ENCODE data around the gene MYO1B. TPM values are rescaled to one million over a fixed set of nuclear protein-coding genes. Genes with fewer than 3 reads are reported as not detected.

MYO1B gene
- total RNA-seq, 2 donors from 2014 or later: 74.7 to 79.4 TPM

DNA sequence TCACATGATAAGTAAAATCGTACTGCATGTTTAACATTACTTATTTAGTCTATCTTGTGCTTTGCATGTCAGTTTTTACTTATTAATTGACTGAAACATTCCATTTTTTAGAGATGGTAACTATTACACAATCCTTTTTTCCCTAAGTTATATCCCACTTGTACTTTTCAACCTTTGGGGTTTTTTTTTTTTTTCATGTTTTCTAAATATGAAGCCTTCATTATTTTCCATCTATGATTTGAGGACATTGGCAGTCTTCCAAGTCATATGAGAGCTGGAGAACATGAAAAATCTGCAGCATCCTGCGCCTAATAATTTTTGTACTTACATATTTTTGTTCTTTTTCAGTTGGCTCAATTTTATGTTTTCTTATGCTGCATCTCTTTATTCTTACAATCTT is 113.9 kb downstream of the MYO1B start:
- DNase-seq (ENCODE audit: low spot score): no peak

DNA sequence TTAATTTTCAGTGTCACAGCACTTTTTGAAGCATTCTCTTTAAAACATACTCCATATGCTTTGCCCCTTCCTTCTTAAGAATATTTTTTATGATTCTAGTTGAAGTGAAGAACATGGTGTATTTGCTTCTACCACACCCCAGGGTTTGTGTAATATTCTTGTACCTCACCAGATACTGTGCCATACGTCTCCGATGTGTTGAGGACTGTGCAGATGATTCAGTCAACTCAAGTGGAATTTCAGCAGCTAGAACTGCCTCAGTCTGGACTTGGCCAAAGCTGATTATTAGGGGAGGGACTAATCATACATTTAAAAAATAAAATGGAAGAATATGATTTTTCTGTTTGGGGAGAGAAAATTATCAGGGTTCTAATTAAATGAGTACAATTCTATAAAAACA is 115.7 kb downstream of the MYO1B start:
- Histone ChIP-seq H3K27me3 (replicated peaks; ENCODE audit: insufficient read depth) (no peaks in the 10 kb centered on the region), H3K27ac (no peak overlapping the region), H3K9me3 (no peaks in the 10 kb centered on the region), H3K36me3 (no peaks in the 10 kb centered on the region), H3K4me3 (no peak overlapping the region), H3K4me1 (ENCODE audit: control insufficient read depth in 1 of 2, low read depth in 2 of 2) (peaks cover 18 to 36% of the 10 kb centered on the region in 2 donors)
- DNase-seq (ENCODE audit: low spot score): no peak
- ATAC-seq (ENCODE audit: insufficient number of reproducible peaks, low FRiP score, low read depth): no peak
- TF ChIP-seq, protein P1, sequence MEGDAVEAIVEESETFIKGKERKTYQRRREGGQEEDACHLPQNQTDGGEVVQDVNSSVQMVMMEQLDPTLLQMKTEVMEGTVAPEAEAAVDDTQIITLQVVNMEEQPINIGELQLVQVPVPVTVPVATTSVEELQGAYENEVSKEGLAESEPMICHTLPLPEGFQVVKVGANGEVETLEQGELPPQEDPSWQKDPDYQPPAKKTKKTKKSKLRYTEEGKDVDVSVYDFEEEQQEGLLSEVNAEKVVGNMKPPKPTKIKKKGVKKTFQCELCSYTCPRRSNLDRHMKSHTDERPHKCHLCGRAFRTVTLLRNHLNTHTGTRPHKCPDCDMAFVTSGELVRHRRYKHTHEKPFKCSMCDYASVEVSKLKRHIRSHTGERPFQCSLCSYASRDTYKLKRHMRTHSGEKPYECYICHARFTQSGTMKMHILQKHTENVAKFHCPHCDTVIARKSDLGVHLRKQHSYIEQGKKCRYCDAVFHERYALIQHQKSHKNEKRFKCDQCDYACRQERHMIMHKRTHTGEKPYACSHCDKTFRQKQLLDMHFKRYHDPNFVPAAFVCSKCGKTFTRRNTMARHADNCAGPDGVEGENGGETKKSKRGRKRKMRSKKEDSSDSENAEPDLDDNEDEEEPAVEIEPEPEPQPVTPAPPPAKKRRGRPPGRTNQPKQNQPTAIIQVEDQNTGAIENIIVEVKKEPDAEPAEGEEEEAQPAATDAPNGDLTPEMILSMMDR (IDR thresholded peaks at IDR 0.05): no peak

More for the DNA sequence above, 113.9 kb downstream of the MYO1B start:
- Histone ChIP-seq H3K36me3 (no peaks in the 10 kb centered on the region), H3K4me3 (no peak overlapping the region), H3K27ac (no peak overlapping the region), H3K27me3 (replicated peaks; ENCODE audit: insufficient read depth) (no peaks in the 10 kb centered on the region), H3K9me3 (no peaks in the 10 kb centered on the region), H3K4me1 (ENCODE audit: control insufficient read depth in 1 of 2, low read depth in 2 of 2) (peaks cover 13 to 21% of the 10 kb centered on the region in 2 donors)
- TF ChIP-seq, protein P1 (IDR thresholded peaks at IDR 0.05): no peak
- no peak for ATAC-seq (ENCODE audit: insufficient number of reproducible peaks, low FRiP score, low read depth)

DNA sequence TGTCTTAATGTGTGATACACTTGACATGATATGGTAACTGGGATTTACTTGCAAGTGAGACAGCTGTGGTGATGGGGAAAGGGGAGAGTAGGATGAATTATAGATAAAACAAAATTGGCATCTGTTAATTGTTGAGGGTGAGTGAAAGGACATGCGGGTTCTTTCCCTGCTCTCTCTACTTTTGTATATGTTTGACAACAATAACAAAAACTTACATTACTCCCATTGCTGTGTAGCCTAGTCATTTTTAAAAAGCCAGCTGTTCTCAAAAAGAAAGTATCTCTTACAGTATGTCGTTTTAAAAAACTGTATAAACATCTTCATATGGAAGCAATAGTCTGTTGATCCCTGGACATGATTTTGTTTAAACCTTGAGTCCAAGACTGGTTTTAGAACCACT is 117.6 kb downstream of the MYO1B start:
- Histone ChIP-seq H3K4me1 (ENCODE audit: control insufficient read depth in 1 of 2, low read depth in 2 of 2) (peaks cover 30 to 51% of the 10 kb centered on the region in 2 donors), H3K27ac (no peak overlapping the region), H3K27me3 (replicated peaks; ENCODE audit: insufficient read depth) (no peaks in the 10 kb centered on the region), H3K4me3 (no peak overlapping the region), H3K36me3 (no peaks in the 10 kb centered on the region), H3K9me3 (no peaks in the 10 kb centered on the region)
- no peak for ATAC-seq (ENCODE audit: insufficient number of reproducible peaks, low FRiP score, low read depth)
- TF ChIP-seq, protein P1 (IDR thresholded peaks at IDR 0.05): no peak
- no peak for DNase-seq (ENCODE audit: low spot score)

DNA sequence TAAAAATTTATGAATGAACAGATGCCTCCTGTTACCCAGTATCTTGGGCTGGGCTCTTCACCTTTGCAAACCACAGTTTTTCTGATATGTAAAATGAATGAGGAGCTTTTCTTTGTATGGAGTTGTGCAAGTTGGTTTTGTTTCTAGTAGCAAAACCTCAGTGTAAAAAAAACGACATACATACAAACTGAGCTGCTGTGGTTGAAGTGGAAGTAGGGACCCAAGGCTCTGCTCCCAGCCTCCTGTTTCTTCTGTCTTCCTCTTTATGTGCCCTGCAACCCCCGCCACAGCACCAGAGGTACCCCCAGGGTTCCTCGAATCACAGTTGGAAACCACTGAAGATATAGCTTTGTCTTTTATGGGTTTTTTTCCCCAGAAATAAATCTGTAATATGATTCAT is 118.1 kb downstream of the MYO1B start:
- no peaks in the 10 kb centered on the region for H3K27me3 ChIP-seq (replicated peaks; ENCODE audit: insufficient read depth)
- TF ChIP-seq, protein P1 (IDR thresholded peaks at IDR 0.05): no peak
- no peak overlapping the region for H3K27ac ChIP-seq
- peaks cover 30 to 51% of the 10 kb centered on the region in 2 donors for H3K4me1 ChIP-seq (ENCODE audit: control insufficient read depth in 1 of 2, low read depth in 2 of 2)
- H3K4me3 ChIP-seq: no peak overlapping the region
- ATAC-seq (ENCODE audit: insufficient number of reproducible peaks, low FRiP score, low read depth) (no peak), DNase-seq (ENCODE audit: low spot score) (no peak)
- no peaks in the 10 kb centered on the region for H3K36me3 ChIP-seq
- no peaks in the 10 kb centered on the region for H3K9me3 ChIP-seq

DNA sequence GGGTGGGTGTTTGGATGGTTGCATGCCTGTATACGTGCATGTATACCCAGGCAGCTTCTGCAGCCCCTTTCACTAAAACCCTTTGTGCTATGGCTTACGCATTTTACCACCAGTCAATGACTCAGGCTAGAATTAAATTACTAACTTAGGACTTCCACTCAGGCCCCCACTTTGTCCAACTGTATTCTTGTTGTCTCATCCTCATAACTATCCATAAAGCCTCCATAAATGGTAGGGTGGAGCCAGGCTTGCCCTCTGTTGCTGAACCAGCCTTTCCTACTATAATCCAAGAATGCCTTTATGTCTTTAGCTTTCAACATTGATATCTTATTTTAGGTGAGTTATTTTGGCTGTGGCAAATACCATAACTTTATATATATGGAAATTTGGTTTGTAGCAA is 119.9 kb downstream of the MYO1B start:
- H3K4me1 ChIP-seq (ENCODE audit: control insufficient read depth in 1 of 2, low read depth in 2 of 2): peaks cover 16 to 41% of the 10 kb centered on the region in 2 donors
- ATAC-seq (ENCODE audit: insufficient number of reproducible peaks, low FRiP score, low read depth) (no peak), DNase-seq (ENCODE audit: low spot score) (no peak)
- TF ChIP-seq, protein P1 (IDR thresholded peaks at IDR 0.05): no peak
- H3K4me3 ChIP-seq: no peak overlapping the region
- no peaks in the 10 kb centered on the region for H3K9me3 ChIP-seq
- peak overlapping the region; percentile 60 to 80 for H3K27ac ChIP-seq
- no peaks in the 10 kb centered on the region for H3K27me3 ChIP-seq (replicated peaks; ENCODE audit: insufficient read depth)
- H3K36me3 ChIP-seq: no peaks in the 10 kb centered on the region

All from thoracic aorta (tissue), 2 donors.